Psoas muscle (tissue), 8 donors: Measurements from ENCODE around the gene OR2T12. TPM values are rescaled to one million over a fixed set of nuclear protein-coding genes. Genes with fewer than 3 reads are reported as not detected.
"Not testable (repeated sequence)": the region's sequence is repeated elsewhere in the genome, so short reads cannot be mapped to it uniquely, and the experiment has no call there.

Experiments
- ATAC-seq, 4 donors: fragments of 200-7000 bp; cut with Tn5 transposase; one replicate each; pipeline ENCODE4 v1.9.1; 2020; ENCODE audit warnings: moderate library complexity in 3 of 4, mild to moderate bottlenecking in 2 of 4
- DNase-seq, 2 donors: peaks; one replicate each; pipeline ENCODE4 v3.0.0-alpha.2; 2020
- H3K27ac ChIP-seq: fragments of 200-600 bp; one replicate; pipeline ENCODE4 v1.8.0; 2022
- H3K27me3 ChIP-seq, 3 donors: fragments of 200-600 bp in 1 of 3; one replicate each; pipeline versions ENCODE4 v1.6.1 to v1.8.0; 2013 to 2022; ENCODE audit warnings: low read length in 2 of 3, mild to moderate bottlenecking in 2 of 3, moderate library complexity in 1 of 3; ENCODE audit not compliant: insufficient read depth in 3 of 3
- H3K36me3 ChIP-seq, 2 donors: fragments of 200-600 bp in 1 of 2; one replicate each; pipeline versions ENCODE4 v1.6.1 to v1.8.0; 2013 to 2022; ENCODE audit warnings: low read depth in 1 of 2, mild to moderate bottlenecking in 1 of 2, moderate library complexity in 1 of 2; ENCODE audit not compliant: insufficient read depth in 1 of 2
- H3K4me1 ChIP-seq: fragments of 200-600 bp; one replicate; pipeline ENCODE4 v1.8.0; 2022
- H3K4me3 ChIP-seq: fragments of 200-600 bp; one replicate; pipeline ENCODE4 v1.8.0; 2022; ENCODE audit warnings: mild to moderate bottlenecking
- H3K9me3 ChIP-seq: fragments of 200-600 bp; one replicate; pipeline ENCODE4 v1.8.0; 2022
- CTCF ChIP-seq: fragments of 200-600 bp; IDR thresholded peaks from one replicate; pipeline ENCODE4 v1.8.0; 2022; ENCODE audit warnings: antibody characterized with exemption
- WGBS, 3 donors: extraction: QIAGEN DNeasy Blood & Tissue Kit; methylation state at CpG; one replicate each; pipeline versions ENCODE4 v1.1.6 to v1.1.7; 2013; 5-methylcytosine and 5-hydroxymethylcytosine counted together
- intact Hi-C, 2 donors: fragments of 100-400 bp; cut with DNase I; formaldehyde crosslinking; loops; one replicate each; pipeline versions ENCODE4 v1.11.0 to v1.14.2; 2022
- polyA plus RNA-seq, 3 donors: library from polyadenylated mRNA; stranded (reverse); fragments of 200-250 nt; gene quantifications; one replicate each; pipeline ENCODE4 v1.2.3, GENCODE V29; 2013
- total RNA-seq, 4 donors: library from RNA; stranded (reverse); fragmentation: NEBNext Ultra II Directional in 2 of 4; extraction: Animal tissue kit (Norgen Biotek cat#: 25700) in 2 of 4; gene quantifications; one replicate each; pipeline versions ENCODE4 v1.2.1 to v1.2.4, GENCODE V29; 2021 to 2023
- donor health status: healthy with polysubstance abuse.
- donor health status: DM: no; HTN: no; CAD: no; lungs with moderate emphysema.
- donor health status: Bipolar disorder and iron deficiency.
- donor health status: healthy.
- donor health status: DM: yes; HTN: yes; CAD: no.
- donor health status: DM: no; HTN: no; CAD: no.
- donor health status: DM: no; HTN: no; CAD: no.
- donor health status: DM: yes; HTN: yes; CAD: no.

The OR2T12 gene
- total and polyA plus RNA-seq, 7 donors = not detected

- Histone ChIP-seq H3K27ac (no peak overlapping the region), H3K4me3 (no peak overlapping the region), H3K9me3 (no peaks in the 10 kb centered on the region), H3K4me1 (no peaks in the 10 kb centered on the region), H3K27me3 (no peaks in the 10 kb centered on the region), H3K36me3 (no peaks in the 10 kb centered on the region)
- DNase-seq (no peak), ATAC-seq (no peak)
- intact Hi-C loops = no loop called here
- 87 to 90% (median 88%) methylated on average over 19 of the region's 19 CpGs for WGBS, 3 donors
- TF ChIP-seq CTCF = no peak
Observed at GRCh38 chr1:248306103-248306502, 2.9 kb upstream of the OR2T12 start.

GRCh38 chr1:248305672-248306071, 2.4 kb upstream of the OR2T12 start:
- H3K27me3 ChIP-seq, DNase-seq, ATAC-seq, H3K36me3 ChIP-seq, H3K4me3 ChIP-seq, H3K4me1 ChIP-seq, intact Hi-C loops, H3K27ac ChIP-seq, H3K9me3 ChIP-seq: not testable (repeated sequence)
- 65 to 77% (median 74%) methylated on average over 9 of the region's 9 CpGs for WGBS, 3 donors

GRCh38 chr1:248288391-248288790, 14.8 kb downstream of the OR2T12 start:
- Histone ChIP-seq H3K4me3 (no peak overlapping the region), H3K9me3 (no peaks in the 10 kb centered on the region), H3K36me3 (no peaks in the 10 kb centered on the region), H3K27me3 (no peaks in the 10 kb centered on the region), H3K4me1 (no peaks in the 10 kb centered on the region), H3K27ac (no peak overlapping the region)
- 48 to 53% (median 48%) methylated on average over 6 of the region's 6 CpGs for WGBS, 3 donors
- intact Hi-C loops = no loop called here
- ATAC-seq = no peak
- TF ChIP-seq CTCF = no peak
- no peak for DNase-seq

GRCh38 chr1:248277876-248278275, 25.3 kb downstream of the OR2T12 start, which contains the start of gene OR2T33:
TSS of gene OR2T33 (minus strand) at chr1:248277976. CDS start at chr1:248273814, 4,162 bp downstream.
- WGBS, 3 donors = 34 to 38% (median 36%) methylated on average over 1 of the region's 1 CpG
- intact Hi-C loops = no loop called here
- ATAC-seq = no peak

GRCh38 chr1:248273225-248273624, 30.0 kb downstream of the OR2T12 start:
- DNase-seq, H3K9me3 ChIP-seq, H3K27ac ChIP-seq, intact Hi-C loops, H3K27me3 ChIP-seq, H3K4me3 ChIP-seq, ATAC-seq, H3K4me1 ChIP-seq, H3K36me3 ChIP-seq: not testable (repeated sequence)
- WGBS, 3 donors = 80 to 91% (median 90%) methylated on average over 5 to 13 of the region's 16 CpGs

More at GRCh38 chr1:248277876-248278275, 25.3 kb downstream of the OR2T12 start, which contains the start of gene OR2T33:
- Histone ChIP-seq H3K4me1 (no peaks in the 10 kb centered on the region), H3K27ac (no peak within 1 kb of the TSS), H3K36me3 (no peaks in the 10 kb centered on the region), H3K27me3 (no peaks in the 10 kb centered on the region), H3K4me3 (no peak within 1 kb of the TSS), H3K9me3 (peaks cover 7% of the 10 kb centered on the region)
- no peak for TF ChIP-seq CTCF
- DNase-seq = no peak

- H3K27ac ChIP-seq = no peak overlapping the region
- no peaks in the 10 kb centered on the region for H3K9me3 ChIP-seq
- no peak for DNase-seq
- TF ChIP-seq CTCF = no peak
- no peaks in the 10 kb centered on the region for H3K36me3 ChIP-seq
- no peaks in the 10 kb centered on the region for H3K27me3 ChIP-seq
- ATAC-seq = no peak
- intact Hi-C loops = no loop called here
- 57 to 66% (median 66%) methylated on average over 4 of the region's 4 CpGs for WGBS, 3 donors
- no peaks in the 10 kb centered on the region for H3K4me1 ChIP-seq
- no peak overlapping the region for H3K4me3 ChIP-seq
Observed at GRCh38 chr1:248268178-248268577, 35.0 kb downstream of the OR2T12 start.

GRCh38 chr1:248259309-248259708, 43.9 kb downstream of the OR2T12 start:
- H3K27me3 ChIP-seq, H3K4me1 ChIP-seq, intact Hi-C loops, H3K27ac ChIP-seq, DNase-seq, ATAC-seq, H3K9me3 ChIP-seq, H3K4me3 ChIP-seq, H3K36me3 ChIP-seq: not testable (repeated sequence)
- 55 to 70% (median 66%) methylated on average over 1 of the region's 1 CpG for WGBS, 3 donors
